Measurements from ENCODE around the gene ACSS1. TPM values are rescaled to one million over a fixed set of nuclear protein-coding genes. Genes with fewer than 3 reads are reported as not detected.

The ACSS1 gene
- total RNA-seq, 1 donor from 2014 or later = 0.72 TPM

DNA sequence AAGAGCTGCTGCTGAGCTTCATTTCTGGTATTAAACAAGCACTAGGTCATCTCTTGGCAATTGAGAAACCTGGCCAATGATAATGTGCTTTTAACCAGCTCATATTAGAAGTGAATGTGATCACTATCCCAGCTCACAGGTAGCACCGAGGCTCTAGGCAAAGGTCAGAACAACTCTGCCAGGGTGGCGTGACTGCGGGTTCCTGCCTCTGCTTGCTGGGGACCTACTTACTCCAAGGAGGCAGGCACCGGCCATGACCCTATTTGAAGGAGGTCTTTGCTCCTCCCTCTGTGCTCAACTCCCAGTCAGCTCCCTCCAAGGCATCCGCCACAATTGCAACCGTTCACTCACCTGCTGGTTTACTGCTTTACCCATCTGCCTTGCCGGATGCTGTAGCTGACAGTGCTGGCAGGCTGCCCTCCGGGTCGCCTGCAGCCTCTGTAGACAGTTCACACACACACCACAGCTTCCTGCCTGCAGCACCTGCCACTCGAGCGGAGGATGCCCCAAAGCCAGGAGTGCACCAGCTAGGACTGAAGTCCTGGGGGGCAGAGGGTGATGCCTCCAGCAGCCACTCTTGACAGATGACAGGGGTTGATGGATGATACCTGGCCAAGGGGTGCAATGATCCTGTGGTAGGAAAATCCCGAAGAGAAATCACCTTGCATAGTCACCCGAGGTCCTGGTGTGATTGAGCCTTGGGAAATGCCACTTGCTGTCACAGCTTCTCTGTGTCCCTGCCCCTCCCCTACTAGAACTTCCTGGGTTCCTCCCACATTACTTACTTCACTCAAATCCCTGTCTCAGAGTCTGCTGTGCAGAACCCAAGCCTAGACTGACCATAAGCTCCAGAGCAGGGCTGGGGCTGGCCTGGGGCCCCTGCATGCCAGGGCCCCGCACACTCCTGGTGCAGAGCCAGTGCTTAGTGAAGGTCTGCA is 32.8 kb upstream of the ACSS1 start:
- DNase-seq (ENCODE audit: low spot score, unreplicated experiment) = no peak
- TF ChIP-seq, protein P1, sequence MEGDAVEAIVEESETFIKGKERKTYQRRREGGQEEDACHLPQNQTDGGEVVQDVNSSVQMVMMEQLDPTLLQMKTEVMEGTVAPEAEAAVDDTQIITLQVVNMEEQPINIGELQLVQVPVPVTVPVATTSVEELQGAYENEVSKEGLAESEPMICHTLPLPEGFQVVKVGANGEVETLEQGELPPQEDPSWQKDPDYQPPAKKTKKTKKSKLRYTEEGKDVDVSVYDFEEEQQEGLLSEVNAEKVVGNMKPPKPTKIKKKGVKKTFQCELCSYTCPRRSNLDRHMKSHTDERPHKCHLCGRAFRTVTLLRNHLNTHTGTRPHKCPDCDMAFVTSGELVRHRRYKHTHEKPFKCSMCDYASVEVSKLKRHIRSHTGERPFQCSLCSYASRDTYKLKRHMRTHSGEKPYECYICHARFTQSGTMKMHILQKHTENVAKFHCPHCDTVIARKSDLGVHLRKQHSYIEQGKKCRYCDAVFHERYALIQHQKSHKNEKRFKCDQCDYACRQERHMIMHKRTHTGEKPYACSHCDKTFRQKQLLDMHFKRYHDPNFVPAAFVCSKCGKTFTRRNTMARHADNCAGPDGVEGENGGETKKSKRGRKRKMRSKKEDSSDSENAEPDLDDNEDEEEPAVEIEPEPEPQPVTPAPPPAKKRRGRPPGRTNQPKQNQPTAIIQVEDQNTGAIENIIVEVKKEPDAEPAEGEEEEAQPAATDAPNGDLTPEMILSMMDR (IDR thresholded peaks at IDR 0.05; ENCODE audit: unreplicated experiment) = no peak
- H3K27me3 Mint-ChIP-seq = peaks cover 70% of the 10 kb centered on the region
- H3K4me1 Mint-ChIP-seq (ENCODE audit: low read depth) = no peaks in the 10 kb centered on the region
- H3K4me3 Mint-ChIP-seq (ENCODE audit: low read depth) = no peak overlapping the region
- H3K27ac Mint-ChIP-seq = no peak overlapping the region
- no peaks in the 10 kb centered on the region for H3K36me3 Mint-ChIP-seq (ENCODE audit: insufficient read depth)
- no peaks in the 10 kb centered on the region for H3K9me3 Mint-ChIP-seq (ENCODE audit: low read depth)

DNA sequence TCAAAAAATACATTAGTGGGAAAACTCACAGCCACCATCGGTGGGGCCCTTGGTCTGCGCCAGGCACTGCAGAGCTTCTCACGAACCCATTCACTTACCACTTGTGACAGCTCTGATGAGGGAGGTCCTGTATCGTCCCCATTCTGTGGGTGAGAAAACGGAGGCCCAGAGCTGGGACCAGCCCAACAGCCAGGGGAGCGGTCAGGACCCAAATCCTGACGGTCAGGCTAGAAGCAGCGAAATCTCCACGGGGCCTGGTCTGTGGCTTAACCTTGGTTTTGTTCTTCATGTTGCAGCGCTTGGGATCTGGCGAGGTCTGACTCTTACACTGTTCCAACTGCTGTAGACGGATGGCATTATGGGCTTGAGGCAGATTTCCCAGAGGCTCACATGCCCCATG is 31.7 kb upstream of the ACSS1 start:
- H3K9me3 Mint-ChIP-seq (ENCODE audit: low read depth) = no peaks in the 10 kb centered on the region
- H3K27ac Mint-ChIP-seq = no peak overlapping the region
- TF ChIP-seq, protein P1 (IDR thresholded peaks at IDR 0.05; ENCODE audit: unreplicated experiment) = no peak
- H3K4me1 Mint-ChIP-seq (ENCODE audit: low read depth) = no peaks in the 10 kb centered on the region
- H3K27me3 Mint-ChIP-seq = peaks cover 70% of the 10 kb centered on the region
- H3K4me3 Mint-ChIP-seq (ENCODE audit: low read depth) = no peak overlapping the region
- H3K36me3 Mint-ChIP-seq (ENCODE audit: insufficient read depth) = no peaks in the 10 kb centered on the region
- no peak for DNase-seq (ENCODE audit: low spot score, unreplicated experiment)

GRCh38 chr20:25089096-25089495 is 31.2 kb upstream of the ACSS1 start:
- H3K27ac Mint-ChIP-seq = no peak overlapping the region
- H3K4me1 Mint-ChIP-seq (ENCODE audit: low read depth) = no peaks in the 10 kb centered on the region
- DNase-seq (ENCODE audit: low spot score, unreplicated experiment) = no peak
- H3K9me3 Mint-ChIP-seq (ENCODE audit: low read depth) = no peaks in the 10 kb centered on the region
- peaks cover 75% of the 10 kb centered on the region for H3K27me3 Mint-ChIP-seq
- H3K4me3 Mint-ChIP-seq (ENCODE audit: low read depth) = no peak overlapping the region
- TF ChIP-seq, protein P1 (IDR thresholded peaks at IDR 0.05; ENCODE audit: unreplicated experiment) = no peak
- H3K36me3 Mint-ChIP-seq (ENCODE audit: insufficient read depth) = no peaks in the 10 kb centered on the region

GRCh38 chr20:25088267-25088666 is 30.3 kb upstream of the ACSS1 start:
- Mint-ChIP-seq H3K36me3 (ENCODE audit: insufficient read depth) (no peaks in the 10 kb centered on the region), H3K4me3 (ENCODE audit: low read depth) (no peak overlapping the region), H3K27me3 (peaks cover 84% of the 10 kb centered on the region), H3K9me3 (ENCODE audit: low read depth) (no peaks in the 10 kb centered on the region), H3K4me1 (ENCODE audit: low read depth) (no peaks in the 10 kb centered on the region), H3K27ac (no peak overlapping the region)
- TF ChIP-seq, protein P1 (IDR thresholded peaks at IDR 0.05; ENCODE audit: unreplicated experiment) = no peak
- DNase-seq (ENCODE audit: low spot score, unreplicated experiment) = no peak

- no peak for DNase-seq (ENCODE audit: low spot score, unreplicated experiment)
- H3K36me3 Mint-ChIP-seq (ENCODE audit: insufficient read depth) = no peaks in the 10 kb centered on the region
- H3K4me1 Mint-ChIP-seq (ENCODE audit: low read depth) = no peaks in the 10 kb centered on the region
- no peaks in the 10 kb centered on the region for H3K9me3 Mint-ChIP-seq (ENCODE audit: low read depth)
- no peak overlapping the region for H3K27ac Mint-ChIP-seq
- peaks cover 90% of the 10 kb centered on the region for H3K27me3 Mint-ChIP-seq
- TF ChIP-seq, protein P1 (IDR thresholded peaks at IDR 0.05; ENCODE audit: unreplicated experiment) = no peak
- no peak overlapping the region for H3K4me3 Mint-ChIP-seq (ENCODE audit: low read depth)
Observed at GRCh38 chr20:25087186-25087929, 29.4 kb upstream of the ACSS1 start.

Data from progenitor cell of endocrine pancreas (in vitro differentiated cells).